Aorta (tissue), 5 donors: ENCODE measurements around the gene SLC5A1. TPM values are rescaled to one million over a fixed set of nuclear protein-coding genes. Genes with fewer than 3 reads are reported as not detected.

Source experiments
- ATAC-seq: fragments of 200-7000 bp; cut with Tn5 transposase; one replicate; pipeline ENCODE4 v1.9.1; 2022; ENCODE audit warnings: moderate library complexity; ENCODE audit not compliant: low FRiP score
- DNase-seq, 2 donors: peaks; one replicate each; pipeline ENCODE4 v3.0.0-alpha.2; 2020
- H3K27ac ChIP-seq, 2 donors: one replicate each; pipeline ENCODE4 v1.5.1; 2013; ENCODE audit warnings: low read length in 2 of 2, mild to moderate bottlenecking in 2 of 2, moderate library complexity in 2 of 2, control low read depth in 1 of 2, inconsistent platforms in 1 of 2, low read depth in 1 of 2
- H3K27me3 ChIP-seq, 2 donors: one replicate each; pipeline ENCODE4 v1.6.1; 2013; ENCODE audit warnings: control low read depth in 1 of 2, low read length in 1 of 2, mild to moderate bottlenecking in 1 of 2, moderate library complexity in 1 of 2; ENCODE audit not compliant: insufficient read depth in 2 of 2, control insufficient read depth in 1 of 2
- H3K36me3 ChIP-seq, 2 donors: one replicate each; pipeline ENCODE4 v1.6.1; 2013; ENCODE audit warnings: control low read depth in 1 of 2, low read length in 1 of 2, mild to moderate bottlenecking in 1 of 2; ENCODE audit not compliant: insufficient read depth in 2 of 2, control insufficient read depth in 1 of 2
- H3K4me1 ChIP-seq, 2 donors: one replicate each; pipeline ENCODE4 v1.6.1; 2013; ENCODE audit warnings: low read length in 2 of 2, control low read depth in 1 of 2, mild to moderate bottlenecking in 1 of 2, moderate library complexity in 1 of 2; ENCODE audit not compliant: insufficient read depth in 2 of 2, control insufficient read depth in 1 of 2
- H3K4me3 ChIP-seq, 2 donors: one replicate each; pipeline ENCODE4 v1.5.1; 2013; ENCODE audit warnings: low read length in 2 of 2, control low read depth in 1 of 2, mild to moderate bottlenecking in 1 of 2
- H3K9me3 ChIP-seq: one replicate; pipeline ENCODE4 v1.6.1; 2013; ENCODE audit warnings: mild to moderate bottlenecking, low read length; ENCODE audit not compliant: control insufficient read depth
- WGBS, 2 donors: extraction: QIAGEN DNeasy Blood & Tissue Kit; methylation state at CpG; one replicate each; pipeline ENCODE4 v1.1.7; 2013; 5-methylcytosine and 5-hydroxymethylcytosine counted together
- intact Hi-C, 2 donors: fragments of 100-400 bp; cut with DNase I; formaldehyde crosslinking; loops; one replicate each; pipeline versions ENCODE4 v1.14.2 to v1.15.0; 2022
- polyA plus RNA-seq, 2 donors: library from polyadenylated mRNA; stranded (reverse); fragments of 200-250 nt; gene quantifications; one replicate each; pipeline ENCODE4 v1.2.3, GENCODE V29; 2013
- total RNA-seq, 2 donors: library from RNA; stranded (reverse); fragmentation: NEBNext Ultra II Directional; extraction: Animal tissue kit (Norgen Biotek cat#: 25700); gene quantifications; one replicate each; pipeline ENCODE4 v1.2.1, GENCODE V29; 2021
- donor health status: healthy with polysubstance abuse.
- donor health status: Bipolar disorder and iron deficiency.
- donor health status: DM: no; HTN: no; CAD: no.
- donor health status: DM: no; HTN: no; CAD: no.
- donor health status: DM: yes; HTN: yes; CAD: no.

Gene SLC5A1
- total and polyA plus RNA-seq, 4 donors, result 0.69 to 24.0 TPM; not detected in 2

- no peak overlapping the region for H3K4me3 ChIP-seq
- no peak for ATAC-seq
Measured at GRCh38 chr22:32088084-32088483, 45.0 kb downstream of the SLC5A1 start.

GRCh38 chr22:32097018-32097417 is 54.0 kb downstream of the SLC5A1 start:
- Histone ChIP-seq H3K27ac (no peak overlapping the region), H3K4me3 (no peak overlapping the region), H3K4me1 (no peaks in the 10 kb centered on the region), H3K9me3 (peaks cover 1% of the 10 kb centered on the region), H3K27me3 (no peaks in the 10 kb centered on the region), H3K36me3 (no peaks in the 10 kb centered on the region)
- intact Hi-C loops, result no loop called here
- 28 to 31% methylated on average over 1 of the region's 1 CpG for WGBS, 2 donors
- DNase-seq, result no peak
- ATAC-seq, result no peak

More at GRCh38 chr22:32088084-32088483, 45.0 kb downstream of the SLC5A1 start:
- intact Hi-C loops, result loop anchor here in 1 of 2 donors (10.0 kb wide), 1 partner anchor 113 kb away; no protein-coding TSS in a partner anchor
- H3K9me3 ChIP-seq, result no peaks in the 10 kb centered on the region
- no peaks in the 10 kb centered on the region for H3K27me3 ChIP-seq
- no peak for DNase-seq
- H3K27ac ChIP-seq, result no peak overlapping the region
- H3K4me1 ChIP-seq, result no peaks in the 10 kb centered on the region
- no peaks in the 10 kb centered on the region for H3K36me3 ChIP-seq
- 31 to 33% methylated on average over 3 of the region's 3 CpGs for WGBS, 2 donors

GRCh38 chr22:32097881-32098499 is 54.9 kb downstream of the SLC5A1 start:
- Histone ChIP-seq H3K36me3 (no peaks in the 10 kb centered on the region), H3K9me3 (peaks cover 1% of the 10 kb centered on the region), H3K27ac (no peak overlapping the region), H3K4me1 (no peaks in the 10 kb centered on the region), H3K4me3 (no peak overlapping the region), H3K27me3 (no peaks in the 10 kb centered on the region)
- intact Hi-C loops, result no loop called here
- no peak for DNase-seq
- no peak for ATAC-seq

GRCh38 chr22:32100711-32101110 is 57.6 kb downstream of the SLC5A1 start:
- H3K27ac ChIP-seq, result no peak overlapping the region
- H3K36me3 ChIP-seq, result no peaks in the 10 kb centered on the region
- intact Hi-C loops, result no loop called here
- WGBS, 2 donors, result 44 to 50% methylated on average over 1 of the region's 1 CpG
- H3K4me3 ChIP-seq, result no peak overlapping the region
- ATAC-seq (no peak), DNase-seq (no peak)
- no peaks in the 10 kb centered on the region for H3K27me3 ChIP-seq
- no peaks in the 10 kb centered on the region for H3K4me1 ChIP-seq
- peaks cover 1% of the 10 kb centered on the region for H3K9me3 ChIP-seq

- no peak overlapping the region for H3K4me3 ChIP-seq
- 32 to 37% methylated on average over 2 of the region's 2 CpGs for WGBS, 2 donors
- H3K36me3 ChIP-seq, result no peaks in the 10 kb centered on the region
- ATAC-seq (no peak), DNase-seq (no peak)
- no peaks in the 10 kb centered on the region for H3K9me3 ChIP-seq
- H3K4me1 ChIP-seq, result no peaks in the 10 kb centered on the region
- no peaks in the 10 kb centered on the region for H3K27me3 ChIP-seq
- no peak overlapping the region for H3K27ac ChIP-seq
- intact Hi-C loops, result no loop called here
Measured at GRCh38 chr22:32103658-32104315, 60.7 kb downstream of the SLC5A1 start.

- Histone ChIP-seq H3K36me3 (no peaks in the 10 kb centered on the region), H3K27ac (no peak overlapping the region), H3K27me3 (no peaks in the 10 kb centered on the region), H3K4me1 (no peaks in the 10 kb centered on the region), H3K4me3 (no peak overlapping the region), H3K9me3 (no peaks in the 10 kb centered on the region)
- DNase-seq (no peak), ATAC-seq (no peak)
- intact Hi-C loops, result no loop called here
- 6% methylated on average over 1 of the region's 1 CpG for WGBS, 2 donors
Measured at GRCh38 chr22:32106930-32107329, 63.9 kb downstream of the SLC5A1 start.

GRCh38 chr22:32112380-32112779 is 69.3 kb downstream of the SLC5A1 start:
- 75 to 76% methylated on average over 2 of the region's 2 CpGs for WGBS, 2 donors
- H3K4me3 ChIP-seq, result no peak overlapping the region
- H3K9me3 ChIP-seq, result no peaks in the 10 kb centered on the region
- no peak for DNase-seq
- intact Hi-C loops, result no loop called here
- no peaks in the 10 kb centered on the region for H3K4me1 ChIP-seq
- H3K27ac ChIP-seq, result no peak overlapping the region
- ATAC-seq, result no peak
- no peaks in the 10 kb centered on the region for H3K27me3 ChIP-seq
- no peaks in the 10 kb centered on the region for H3K36me3 ChIP-seq

- intact Hi-C loops, result no loop called here
- ATAC-seq (no peak), DNase-seq (no peak)
- no peak overlapping the region for H3K4me3 ChIP-seq
- no peaks in the 10 kb centered on the region for H3K27me3 ChIP-seq
- no peak overlapping the region for H3K27ac ChIP-seq
- H3K9me3 ChIP-seq, result no peaks in the 10 kb centered on the region
- no peaks in the 10 kb centered on the region for H3K36me3 ChIP-seq
- WGBS, 2 donors, result 74 to 78% methylated on average over 15 of the region's 15 CpGs
- no peaks in the 10 kb centered on the region for H3K4me1 ChIP-seq
Measured at GRCh38 chr22:32119568-32120235, 76.6 kb downstream of the SLC5A1 start.

- Histone ChIP-seq H3K4me3 (no peak overlapping the region), H3K27me3 (no peaks in the 10 kb centered on the region), H3K27ac (no peak overlapping the region), H3K36me3 (no peaks in the 10 kb centered on the region), H3K4me1 (no peaks in the 10 kb centered on the region), H3K9me3 (no peaks in the 10 kb centered on the region)
- no peak for ATAC-seq
- DNase-seq, result no peak
- WGBS, 2 donors, result 94% methylated on average over 20 of the region's 20 CpGs
- intact Hi-C loops, result no loop called here
Measured at GRCh38 chr22:32120603-32121002, 77.5 kb downstream of the SLC5A1 start.
